HG03565 (cell line): Measurements from ENCODE around the gene UHRF1.
"Not testable (repeated sequence)": the region's sequence is repeated elsewhere in the genome, so short reads cannot be mapped to it uniquely, and the experiment has no call there.

ENCODE experiments used
- ATAC-seq: cut with Tn5 transposase; IDR thresholded peaks from one replicate; pipeline ENCODE4 v1.9.1; 2021; ENCODE audit warnings: mild to moderate bottlenecking, moderate library complexity; ENCODE audit not compliant: unreplicated experiment

The UHRF1 gene

DNA sequence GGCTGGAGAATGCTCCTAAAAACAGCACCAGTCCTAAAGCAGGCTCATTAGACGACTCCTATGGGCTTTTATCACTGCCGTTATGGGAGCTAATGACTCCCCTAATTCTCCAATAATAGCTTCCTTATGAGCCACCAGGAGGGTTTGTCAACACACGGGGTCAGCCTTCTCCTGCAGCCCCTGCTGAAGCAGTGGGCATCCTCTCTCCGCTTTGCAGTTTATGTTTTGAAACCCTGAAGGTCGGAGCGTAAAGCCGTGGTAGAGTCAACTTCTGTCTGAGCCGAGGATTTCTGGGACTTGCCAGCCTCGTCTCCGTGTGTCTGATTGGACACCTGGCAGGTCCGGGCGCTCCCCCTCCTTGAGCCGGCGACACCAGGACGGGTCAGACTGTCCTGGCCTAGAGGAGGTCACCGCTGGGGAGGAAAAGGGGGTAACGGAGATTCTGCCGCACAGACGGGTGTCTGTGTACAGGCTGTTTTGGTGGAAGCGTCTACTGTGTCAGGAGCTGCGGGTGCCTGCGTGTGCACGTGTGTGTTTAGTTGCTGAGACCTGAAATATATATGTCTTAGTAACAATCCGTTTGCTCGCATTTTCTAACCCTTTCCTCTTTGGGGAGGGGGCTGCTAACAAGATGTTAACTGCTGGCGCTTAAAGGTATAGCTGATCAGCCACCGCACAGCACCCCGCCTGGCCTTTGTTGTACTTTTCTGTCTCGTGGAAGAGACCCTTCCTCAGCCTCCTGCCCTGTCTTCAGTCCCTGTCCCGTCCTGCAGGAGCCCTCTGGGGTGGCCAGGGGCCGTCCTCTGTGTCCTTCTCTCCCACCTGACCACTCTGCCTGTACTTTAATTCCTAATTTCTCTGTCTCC, 61.5 kb downstream of the UHRF1 start:
- ATAC-seq, result no peak

DNA sequence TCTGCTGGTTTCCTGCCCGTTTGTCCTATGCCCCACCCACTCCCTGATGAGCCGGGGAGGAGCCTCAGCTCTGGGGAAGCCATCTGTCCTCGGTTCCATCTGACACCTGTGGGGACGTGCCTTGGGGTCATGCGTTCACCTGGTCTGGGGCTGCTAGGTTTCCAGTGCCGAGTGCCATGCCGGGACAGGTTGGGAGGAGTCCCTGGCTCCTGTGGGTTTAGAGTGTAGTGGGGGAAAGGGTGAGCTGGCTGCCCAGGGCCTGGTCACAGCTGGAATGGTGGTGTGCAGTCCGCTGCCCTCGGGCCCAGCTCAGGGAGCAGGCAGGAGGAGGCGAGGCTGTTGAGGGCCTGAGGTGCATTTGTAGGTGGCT, 62.1 kb downstream of the UHRF1 start:
- ATAC-seq, result no peak

DNA sequence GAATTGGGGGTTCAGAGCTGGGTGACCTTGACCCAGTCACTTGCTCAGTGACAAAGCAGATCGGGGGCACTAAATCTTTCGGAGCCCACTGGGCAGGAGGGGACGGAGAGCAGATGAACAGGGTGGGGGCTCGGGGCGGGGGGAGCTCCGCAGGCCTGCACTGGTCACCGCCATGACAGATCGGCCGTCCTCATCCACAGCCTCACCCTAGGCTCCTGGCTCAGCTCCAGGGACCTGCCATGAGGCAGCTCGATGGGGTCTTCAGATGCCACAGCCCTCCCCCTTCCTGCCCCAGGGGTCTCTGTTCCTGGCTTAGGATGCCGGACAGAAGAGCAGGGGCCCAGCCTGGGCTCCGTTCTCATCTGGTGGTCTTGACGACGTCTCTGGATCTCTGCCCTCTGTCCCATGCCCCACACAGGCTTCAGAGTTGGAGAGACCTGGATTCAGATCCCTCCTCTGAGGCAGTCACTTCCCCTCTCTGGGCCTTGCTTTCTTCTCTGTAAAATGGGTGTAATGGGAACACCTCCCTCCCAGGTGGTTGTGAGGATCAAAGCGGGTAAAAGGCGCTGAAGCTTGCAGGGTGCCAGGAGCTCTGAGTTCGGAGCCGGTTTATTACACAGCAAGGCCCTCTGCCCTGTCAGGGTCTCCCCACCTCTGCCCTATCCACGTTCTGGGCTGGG, 62.7 kb downstream of the UHRF1 start:
- ATAC-seq, result no peak

DNA sequence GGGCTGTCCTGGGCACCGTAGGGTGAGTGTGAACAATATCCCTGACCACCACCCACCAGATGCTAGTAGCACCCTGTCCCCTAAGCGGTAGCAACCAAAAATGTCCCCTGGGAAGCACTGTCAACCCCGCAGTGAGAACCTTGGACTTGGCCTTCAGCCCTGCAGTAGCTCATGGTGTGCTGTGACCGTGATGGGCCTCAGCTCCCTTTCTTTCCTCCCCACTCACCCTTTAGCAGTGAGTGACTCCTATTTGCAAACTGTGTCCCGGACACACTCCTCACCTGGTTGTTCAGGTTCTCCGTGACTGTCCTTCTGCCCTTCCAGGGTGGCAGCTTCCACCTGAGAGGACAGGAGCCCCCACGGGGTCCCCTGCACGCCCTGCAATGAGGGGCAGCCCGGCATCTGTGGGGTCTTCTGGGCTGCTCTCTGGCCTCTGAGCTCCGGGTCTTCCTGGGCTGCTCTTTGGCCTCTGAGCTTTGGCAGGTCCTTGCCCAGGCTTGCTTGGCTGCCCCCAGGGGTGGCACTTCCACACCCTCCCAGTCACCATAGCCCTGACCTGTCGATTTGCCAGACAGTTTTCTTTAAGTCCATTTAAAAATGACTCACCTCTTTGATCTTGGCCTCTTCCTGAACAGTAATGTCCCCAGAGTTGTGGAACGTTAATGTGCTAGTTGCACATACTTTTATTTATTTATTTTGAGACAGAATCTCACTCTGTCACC, 63.4 kb downstream of the UHRF1 start:
- no peak for ATAC-seq

DNA sequence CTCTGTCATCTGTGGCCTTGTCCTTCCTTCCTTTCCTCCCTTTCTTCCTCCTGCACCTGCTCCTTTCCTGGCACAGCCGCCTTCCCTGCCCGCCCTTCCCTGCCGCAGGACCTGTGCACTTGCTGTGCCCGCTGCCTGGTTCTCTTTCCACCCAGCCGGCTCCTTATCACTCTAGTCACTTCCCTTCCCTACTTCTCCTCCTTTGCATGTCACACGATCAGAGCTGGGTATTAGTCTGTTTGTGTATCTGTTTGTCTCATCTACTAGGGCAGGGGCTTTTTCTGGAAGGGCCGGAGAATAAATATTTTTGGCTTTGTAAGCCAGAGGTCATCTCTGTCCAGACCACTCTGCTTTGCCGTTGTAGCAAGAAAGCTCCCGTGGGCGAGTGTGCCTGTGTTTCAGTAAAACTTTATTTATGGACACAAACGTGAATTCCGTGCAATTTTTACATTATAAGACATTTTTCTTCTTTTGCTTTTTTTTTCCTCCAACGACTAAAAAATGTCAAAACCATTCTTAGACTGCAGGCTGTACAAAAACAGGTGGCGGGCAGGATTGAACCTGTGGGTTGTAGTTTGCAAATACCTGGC, 65.7 kb downstream of the UHRF1 start:
- no peak for ATAC-seq

DNA sequence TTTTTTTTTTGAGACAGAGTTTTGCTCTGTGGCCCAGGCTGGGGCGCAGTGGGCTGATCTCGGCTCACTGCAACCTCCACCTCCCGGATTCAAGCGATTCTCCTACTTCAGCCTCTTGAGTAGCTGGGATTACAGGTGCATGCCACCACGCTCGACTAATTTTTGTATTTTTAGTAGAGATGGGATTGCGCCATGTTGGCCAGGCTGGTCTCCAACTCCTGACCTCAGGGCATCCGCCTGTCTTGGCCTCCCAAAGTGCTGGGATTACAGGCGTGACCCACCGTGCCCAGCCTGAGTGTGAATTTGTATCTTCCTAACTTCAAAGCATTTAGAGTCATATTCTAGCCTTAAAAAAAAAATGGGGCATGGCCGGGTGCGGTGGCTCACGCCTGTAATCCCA, 66.3 kb downstream of the UHRF1 start:
- ATAC-seq, result not testable (repeated sequence)

DNA sequence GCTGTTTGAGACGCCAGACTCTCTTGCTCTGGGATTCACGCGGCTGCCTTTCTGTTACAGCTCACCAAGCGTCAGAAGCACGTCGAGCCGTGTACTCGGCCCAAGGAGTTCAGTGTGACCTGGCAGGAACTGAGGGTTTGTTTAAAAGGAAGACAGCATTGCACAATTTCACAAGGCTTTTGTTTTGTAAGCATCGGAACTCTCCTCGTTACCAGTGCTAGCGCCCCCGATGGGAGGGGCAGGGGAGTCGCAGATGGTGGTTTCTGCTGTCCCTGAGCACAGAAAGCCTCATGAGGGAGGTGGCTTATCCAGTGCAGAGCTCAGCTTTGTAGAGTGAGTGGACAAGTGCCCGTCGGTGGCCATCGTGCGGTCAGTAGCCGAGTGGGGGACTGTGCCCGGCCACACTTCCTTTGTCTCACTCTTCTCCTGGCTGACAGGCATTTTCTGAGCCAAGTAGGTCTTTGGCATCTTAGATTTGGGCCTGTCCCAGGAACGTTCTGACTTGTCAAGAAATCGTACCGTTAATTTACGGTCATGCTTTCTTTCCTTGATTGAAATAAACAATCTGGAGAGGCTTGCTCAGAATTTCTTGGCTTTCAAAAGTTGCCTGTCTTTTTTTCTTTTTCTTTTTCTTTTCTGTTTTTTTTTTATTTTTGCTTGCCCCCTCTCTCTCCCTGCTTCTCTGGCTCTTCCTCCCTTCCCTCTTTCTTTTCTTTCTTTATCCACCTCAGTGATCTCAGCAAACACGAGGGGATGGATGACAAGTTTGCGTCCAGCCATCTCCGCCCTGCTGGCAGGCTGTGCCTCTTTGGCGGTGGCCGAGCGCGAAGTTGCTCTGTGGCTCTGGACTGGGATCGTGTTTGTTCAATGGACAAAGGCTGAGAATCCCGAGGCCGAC, 67.3 kb downstream of the UHRF1 start:
- no peak for ATAC-seq

DNA sequence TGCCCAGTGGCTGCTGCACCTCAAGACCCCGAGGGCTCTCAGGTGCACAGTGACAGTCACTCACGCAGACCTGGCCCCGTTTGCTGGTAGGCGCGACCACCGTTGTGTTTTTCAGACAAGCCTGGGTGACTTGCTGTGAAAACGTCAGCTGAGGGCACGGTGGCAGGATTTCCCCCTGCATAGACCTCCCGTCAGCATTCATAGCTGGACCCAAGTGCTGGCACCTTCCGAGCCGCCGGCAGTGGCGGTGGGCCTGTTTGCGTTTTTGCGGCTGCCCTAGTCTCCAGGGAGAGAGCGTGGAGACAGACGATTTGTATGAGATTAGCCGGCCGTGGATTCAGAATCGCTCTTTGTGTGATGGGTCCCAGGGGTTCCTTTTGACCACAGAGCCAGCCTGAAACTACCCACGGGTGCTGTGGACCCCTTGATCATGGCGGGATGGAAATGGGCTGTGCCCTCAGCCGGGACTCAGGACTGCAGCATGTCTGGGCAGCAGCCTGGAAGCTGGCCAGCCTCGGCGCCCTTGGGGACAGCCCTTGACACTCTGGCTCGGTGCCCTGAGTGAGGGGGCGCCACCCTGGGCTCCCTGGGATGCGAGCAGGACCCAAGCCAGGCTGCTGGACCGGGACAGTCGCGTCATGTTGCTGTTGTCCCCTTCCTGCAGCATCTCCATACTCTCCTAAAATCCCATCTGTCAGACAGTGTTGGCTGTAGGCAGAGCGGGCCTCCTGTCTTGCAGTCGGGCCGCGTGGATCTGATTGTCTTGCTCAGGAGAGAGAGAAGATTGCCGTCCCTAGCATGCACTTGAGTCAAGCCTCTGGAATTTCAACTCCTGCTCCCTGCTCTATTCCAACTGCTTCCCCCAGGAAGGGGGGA, 68.2 kb downstream of the UHRF1 start:
- ATAC-seq, result no peak

DNA sequence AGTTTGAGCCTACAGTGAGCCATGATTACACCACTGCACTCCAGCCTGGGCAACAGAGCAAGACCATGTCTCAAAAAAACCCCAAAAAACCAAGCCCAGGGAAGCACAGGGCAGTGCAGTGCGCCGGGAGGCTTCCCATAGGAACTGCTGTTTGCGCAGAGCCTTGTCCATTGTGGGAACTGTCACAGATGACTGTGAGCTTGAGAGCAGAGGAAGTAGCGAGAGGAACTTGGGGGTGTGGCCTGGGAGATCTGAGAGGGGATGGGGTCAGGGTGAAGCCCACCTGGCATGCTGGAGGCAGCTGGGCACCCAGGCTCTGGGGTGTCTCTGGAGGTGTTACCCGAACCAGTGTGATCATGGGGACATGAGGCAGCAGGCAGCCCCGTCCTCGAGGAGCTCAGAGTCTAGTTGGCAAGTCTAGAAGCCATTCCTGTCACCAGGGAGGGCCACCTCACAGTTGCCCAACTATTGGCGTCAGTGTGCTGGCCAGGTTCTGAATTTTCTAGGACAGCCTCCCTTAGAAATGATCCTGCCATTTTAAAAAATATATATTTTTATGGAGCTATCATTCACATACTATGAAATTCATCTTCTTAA, 70.0 kb downstream of the UHRF1 start:
- ATAC-seq, result no peak

DNA sequence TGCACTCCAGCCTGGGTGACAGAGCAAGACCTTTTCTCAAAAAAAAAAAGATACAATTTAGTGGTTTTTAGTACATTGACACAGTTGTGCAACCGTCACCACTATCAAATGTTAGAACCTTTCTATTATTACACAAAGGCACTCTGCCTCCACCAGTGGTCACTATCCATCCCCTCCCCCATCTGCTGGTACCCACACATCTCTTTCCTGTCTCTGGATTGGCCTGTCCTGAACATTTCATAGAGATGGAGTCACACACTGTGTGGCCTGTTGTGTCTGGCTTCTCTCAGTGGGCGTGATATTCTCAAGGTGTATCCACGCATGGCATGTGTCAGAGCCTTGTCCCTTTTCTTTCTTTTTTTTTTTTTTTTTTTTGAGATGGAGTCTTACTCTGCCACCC, 70.8 kb downstream of the UHRF1 start:
- no peak for ATAC-seq

DNA sequence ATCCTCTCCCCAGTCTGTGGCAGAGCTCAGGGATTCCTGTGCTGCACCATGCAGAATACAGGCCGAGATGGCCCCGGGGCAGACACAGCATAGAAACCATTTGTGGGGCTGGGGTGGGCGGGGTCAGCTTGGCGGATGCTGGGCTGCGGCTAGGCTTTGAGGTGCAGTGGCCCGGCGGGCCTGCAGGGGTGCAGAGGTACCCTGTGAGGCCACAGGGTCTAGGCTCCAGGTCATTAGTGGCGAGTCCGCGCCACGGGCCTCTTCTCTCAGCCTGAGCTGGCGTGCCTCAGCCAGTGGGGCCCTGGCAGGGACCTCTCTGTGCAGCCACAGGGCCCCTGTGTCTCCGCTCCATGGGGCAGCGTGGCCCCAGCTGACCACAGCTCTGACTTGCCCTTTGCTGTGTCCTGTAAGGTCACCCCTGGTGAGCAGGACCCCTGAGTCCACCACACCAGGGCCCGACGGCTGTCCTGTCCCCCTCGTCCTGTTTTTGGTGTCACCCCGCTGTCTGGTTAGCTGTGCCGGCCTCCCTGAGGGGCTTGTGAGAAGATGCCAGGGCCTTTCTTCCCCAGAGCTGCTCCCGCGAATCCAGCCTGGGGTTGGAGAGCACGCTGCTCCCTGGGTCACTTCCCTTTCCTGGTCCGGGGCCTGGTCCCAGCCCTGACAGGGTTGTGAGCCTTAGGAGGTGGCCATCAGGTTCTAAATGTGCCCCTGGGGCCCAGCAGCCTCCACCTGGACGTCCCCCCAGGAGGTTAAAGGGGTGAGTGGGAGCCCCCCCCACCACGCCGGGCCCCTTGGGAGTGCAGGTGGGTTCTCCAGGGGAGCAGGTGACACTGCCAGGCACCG, 71.8 kb downstream of the UHRF1 start:
- ATAC-seq, result no peak

DNA sequence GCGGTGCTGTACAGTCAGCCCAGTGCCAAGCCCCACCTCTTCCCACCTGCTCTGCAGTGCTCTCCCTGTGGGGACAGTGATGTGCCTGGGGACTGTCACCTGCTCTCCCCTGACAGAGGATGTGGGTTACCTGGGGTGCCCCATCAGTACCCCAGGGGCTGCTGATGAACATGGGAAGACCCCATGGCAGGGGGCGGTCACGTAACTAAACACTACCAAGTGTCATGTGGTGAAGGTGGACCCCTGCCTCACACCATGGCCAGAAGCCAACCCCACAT, 72.3 kb downstream of the UHRF1 start:
- no peak for ATAC-seq

DNA sequence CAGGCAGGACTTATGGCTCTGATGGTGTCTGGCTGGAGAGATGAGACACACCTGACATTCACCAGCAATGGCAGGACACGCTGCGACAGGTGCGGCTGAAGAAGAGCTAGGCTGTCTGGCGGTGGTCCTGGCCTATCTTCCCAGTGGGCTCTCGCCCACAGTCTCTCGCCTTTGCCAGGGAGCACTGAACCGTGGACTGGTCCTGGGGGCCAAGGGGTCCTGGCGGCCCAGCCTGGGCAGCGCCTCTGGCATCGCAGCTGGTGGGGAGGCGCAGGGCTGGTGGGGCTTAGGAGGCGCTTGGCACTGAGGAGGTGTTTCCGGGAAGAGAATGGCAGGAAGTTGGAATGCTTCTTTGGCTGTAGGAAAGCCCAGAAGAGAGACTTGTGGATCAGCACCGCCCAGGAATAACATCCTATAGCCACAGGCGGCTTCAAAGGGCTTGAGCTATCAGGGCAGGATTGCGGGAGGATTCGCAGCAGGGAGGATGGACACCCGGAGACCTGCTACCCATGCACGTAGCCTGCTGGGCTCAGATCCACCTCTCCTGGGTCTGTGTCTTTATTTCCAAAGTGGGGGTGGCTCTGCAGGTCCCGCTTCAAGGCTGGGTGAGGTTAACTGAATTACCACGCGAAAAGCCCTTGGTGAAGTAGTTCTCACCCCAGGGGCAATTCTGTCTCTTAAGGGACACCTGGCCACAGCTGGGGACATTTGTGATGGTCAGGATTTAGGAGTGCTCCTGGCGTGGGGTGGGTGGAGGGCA, 74.2 kb downstream of the UHRF1 start:
- no peak for ATAC-seq

DNA sequence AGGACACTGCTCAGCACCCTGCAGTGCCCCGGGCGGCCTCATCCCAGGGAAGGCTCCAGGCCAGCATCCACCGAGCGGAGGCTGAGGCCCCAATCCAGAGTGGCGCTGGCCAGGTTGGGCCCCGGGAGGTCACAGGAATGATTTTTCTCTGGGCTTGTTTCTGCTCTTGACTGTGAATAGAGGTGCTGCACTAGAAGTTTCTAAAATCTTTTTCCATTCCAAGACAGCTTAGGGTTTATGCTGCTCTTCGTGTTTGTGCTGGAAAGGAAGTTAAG, 74.7 kb downstream of the UHRF1 start:
- ATAC-seq, result no peak

DNA sequence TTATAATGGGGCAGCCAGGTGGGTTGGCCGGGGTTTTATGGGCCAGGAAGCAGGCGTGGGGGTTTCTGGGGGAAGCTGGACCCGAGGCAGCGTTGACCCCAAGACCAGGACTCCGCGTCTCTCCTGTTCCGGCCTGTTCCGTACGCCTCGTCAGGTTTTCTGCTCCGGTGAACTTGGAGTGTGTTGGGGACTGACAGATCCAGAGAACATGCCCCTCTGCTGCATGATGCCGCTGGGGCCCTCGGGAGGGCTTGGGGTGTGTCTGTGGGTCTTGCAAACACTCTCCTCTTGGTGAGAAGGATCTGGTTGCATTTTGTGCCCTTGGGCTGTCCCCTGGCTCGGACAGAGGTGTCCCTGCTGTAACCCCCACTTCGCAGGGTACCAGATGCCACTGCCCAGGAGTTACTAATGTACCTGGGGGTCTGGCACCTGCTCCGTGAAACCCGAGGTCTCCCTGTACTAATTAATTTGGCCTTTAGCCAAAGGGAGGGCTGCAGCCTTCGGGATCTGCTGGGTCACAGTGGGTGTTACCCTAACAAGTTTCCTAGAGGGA, 75.2 kb downstream of the UHRF1 start:
- ATAC-seq, result no peak

DNA sequence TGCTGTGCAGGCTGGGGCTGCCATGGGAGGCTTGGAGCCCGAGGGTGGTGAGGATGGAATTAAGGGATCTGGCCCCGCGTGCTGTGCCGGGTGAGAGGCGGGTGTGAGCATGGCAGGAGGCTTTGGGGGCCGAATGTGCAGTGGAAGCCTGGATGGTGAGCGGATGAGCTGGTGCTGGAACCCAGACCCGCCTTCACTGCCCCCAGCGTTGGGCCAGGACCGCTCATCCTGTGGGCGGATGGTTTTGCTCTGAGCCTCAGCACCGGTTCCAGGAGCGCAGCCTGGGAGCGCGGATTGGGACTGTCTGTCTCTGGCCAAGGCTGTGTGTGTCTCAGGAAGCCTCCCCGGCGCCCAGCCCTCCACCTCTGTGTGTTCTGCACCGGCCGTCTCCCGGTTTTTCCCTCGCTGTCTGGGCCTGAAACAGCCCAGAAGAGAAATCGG, 76.3 kb downstream of the UHRF1 start:
- no peak for ATAC-seq

DNA sequence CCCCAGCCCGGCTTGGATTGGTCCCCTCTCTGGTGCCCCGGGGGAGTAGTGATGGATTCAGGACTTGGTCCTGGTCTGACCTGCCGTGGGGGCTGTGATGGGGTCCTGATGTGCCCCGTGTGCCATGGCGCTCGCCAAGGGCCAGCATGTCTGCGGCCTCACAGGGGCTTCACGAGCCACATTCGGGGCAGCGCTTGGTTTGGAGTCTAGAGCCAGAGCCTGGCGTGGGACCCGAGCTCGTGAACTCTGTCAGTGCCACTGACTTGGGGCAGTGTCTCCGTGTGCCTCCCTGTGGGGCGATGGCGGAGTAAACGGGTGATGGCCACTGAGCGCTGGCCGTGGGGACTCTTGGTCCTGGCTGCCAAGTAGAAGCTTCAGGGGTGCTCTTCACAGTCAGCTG, 76.8 kb downstream of the UHRF1 start:
- no peak for ATAC-seq

DNA sequence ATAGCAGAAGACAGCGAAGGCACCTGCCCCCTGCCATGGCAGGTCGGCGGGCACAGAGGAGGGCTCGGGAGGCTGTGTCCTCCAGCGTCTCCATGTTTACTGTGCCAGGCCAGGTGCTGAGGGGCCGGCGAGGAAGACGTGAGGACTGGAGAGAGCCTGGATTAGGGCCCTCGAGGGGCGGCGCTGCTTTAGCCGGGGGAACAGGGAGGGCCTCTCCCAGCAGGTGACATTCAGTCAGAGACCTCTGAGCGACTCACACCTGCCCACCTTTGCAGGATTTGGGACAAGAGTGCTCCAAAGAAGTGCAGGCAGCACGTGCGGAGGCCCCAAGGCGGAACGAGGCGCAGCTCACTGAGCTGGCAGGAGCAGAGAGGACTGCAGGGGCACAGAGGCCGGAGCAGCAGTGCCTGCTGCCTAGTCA, 77.2 kb downstream of the UHRF1 start:
- no peak for ATAC-seq
